ENCODE data around the gene POU1F1. TPM values are rescaled to one million over a fixed set of nuclear protein-coding genes. Genes with fewer than 3 reads are reported as not detected.
A peak's percentile ranks its signal among the peaks of the same experiment; 100 is the strongest.
"Not testable (repeated sequence)": the region's sequence is repeated elsewhere in the genome, so short reads cannot be mapped to it uniquely, and the experiment has no call there.

Gene POU1F1, protein sequence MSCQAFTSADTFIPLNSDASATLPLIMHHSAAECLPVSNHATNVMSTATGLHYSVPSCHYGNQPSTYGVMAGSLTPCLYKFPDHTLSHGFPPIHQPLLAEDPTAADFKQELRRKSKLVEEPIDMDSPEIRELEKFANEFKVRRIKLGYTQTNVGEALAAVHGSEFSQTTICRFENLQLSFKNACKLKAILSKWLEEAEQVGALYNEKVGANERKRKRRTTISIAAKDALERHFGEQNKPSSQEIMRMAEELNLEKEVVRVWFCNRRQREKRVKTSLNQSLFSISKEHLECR
- total RNA-seq (2014; rRNA removed; shearing (Covaris generic)) = not detected in 2 replicates

DNA sequence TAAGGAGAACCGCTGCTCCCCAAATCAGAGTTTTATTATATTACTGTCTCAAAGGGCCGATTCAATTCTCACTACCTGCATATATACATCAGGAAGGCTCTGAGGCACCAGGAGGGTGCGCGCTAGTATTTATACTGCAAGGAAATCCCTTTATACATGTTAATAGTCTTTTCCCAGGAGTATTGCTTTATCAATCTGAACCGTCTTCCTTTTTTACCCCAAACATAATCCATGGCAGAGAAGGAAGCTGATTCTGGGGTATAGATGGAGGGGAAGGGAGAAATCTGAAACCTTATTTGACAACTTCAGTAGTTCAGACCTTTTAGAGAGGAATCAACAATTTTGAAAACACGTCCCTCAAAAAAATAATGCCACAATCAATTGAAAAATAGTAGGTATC, at the start of gene POU1F1:
Gene POU1F1, minus strand, starts transcription at position 101 of the 400 bp plus-strand sequence. CDS start 122 bp downstream, outside the sequence.
- no peak for DNase-seq (ENCODE audit: low read depth)

DNA sequence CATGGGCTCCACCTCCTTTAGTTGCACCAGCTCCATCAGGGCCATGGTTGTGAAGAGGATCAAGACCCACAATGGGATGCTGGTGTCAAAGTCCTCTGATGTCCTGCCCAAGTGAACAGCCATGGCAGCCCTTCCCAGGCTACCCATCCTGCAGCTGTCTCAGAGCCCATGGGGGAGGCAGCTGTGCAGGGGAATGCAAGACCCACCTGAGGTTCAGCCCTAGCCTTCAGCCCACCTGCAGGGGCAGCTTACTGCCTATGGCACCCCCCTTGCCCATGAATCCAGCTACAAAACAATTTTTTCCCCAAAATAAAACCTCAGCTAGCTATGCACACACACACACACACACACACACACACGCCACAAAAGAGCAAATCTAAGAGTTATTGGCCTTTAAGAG, 48.2 kb upstream of the POU1F1 start:
- DNase-seq (ENCODE audit: low read depth) = no peak

DNA sequence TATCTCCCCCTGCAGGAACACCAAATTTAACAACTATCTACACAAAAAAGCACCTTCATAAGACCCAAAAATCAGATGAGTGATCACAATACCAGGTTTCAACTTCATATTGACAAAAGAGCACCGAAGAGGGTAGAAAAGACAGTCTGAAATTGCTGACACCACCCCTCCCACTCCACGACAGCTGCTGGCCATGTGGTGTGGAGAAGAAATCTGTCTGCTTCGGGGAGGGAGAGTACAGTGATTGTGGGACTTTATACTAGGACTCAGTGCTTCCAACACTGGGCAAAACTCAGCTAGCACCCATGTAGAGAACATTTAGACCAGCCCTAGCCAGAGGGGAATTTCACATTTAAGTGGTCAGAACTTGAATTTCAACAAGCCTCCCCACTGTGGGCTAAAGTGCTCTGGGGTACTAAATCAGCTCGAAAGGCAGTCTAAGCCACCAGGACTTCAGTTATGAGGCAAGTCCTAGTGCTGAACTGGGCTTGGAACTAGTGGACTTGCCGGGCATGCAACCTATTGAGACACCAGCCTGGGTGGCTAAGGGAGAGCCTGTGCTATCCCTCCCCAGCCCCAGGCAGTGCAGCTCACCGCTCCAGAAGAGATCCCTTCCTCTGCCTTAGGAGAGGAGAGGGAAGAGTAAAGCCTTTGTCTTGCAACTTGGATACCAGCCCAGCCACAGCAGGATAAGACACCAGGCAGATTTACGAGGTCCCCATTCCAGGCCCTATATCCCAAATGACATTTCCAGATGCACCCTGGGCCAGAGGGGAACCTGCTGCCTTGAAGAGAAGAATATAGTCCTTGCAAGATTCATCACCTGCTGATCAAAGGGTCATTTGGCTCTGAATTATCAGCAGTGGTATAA, 44.6 kb upstream of the POU1F1 start:
- DNase-seq (ENCODE audit: low read depth) = no peak

DNA sequence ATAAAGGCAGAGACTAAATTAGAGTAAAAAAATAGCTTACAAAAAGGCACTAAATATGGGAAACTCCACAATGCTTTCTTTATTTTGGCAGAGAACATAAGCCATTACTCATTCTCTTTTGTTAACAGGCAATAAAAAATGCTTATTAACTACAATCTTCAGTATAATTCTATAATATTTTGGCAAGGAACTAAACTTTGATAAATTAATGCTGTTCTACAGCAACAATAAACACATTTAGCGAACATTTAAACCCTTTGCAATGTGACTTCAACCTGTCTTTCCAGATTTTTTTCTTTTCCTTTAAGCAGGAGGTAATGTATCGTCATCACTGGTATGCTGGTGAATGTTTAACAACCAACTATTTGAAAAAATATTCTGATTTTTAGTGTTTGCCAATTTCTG, 42.2 kb upstream of the POU1F1 start:
- DNase-seq (ENCODE audit: low read depth) = no peak

DNA sequence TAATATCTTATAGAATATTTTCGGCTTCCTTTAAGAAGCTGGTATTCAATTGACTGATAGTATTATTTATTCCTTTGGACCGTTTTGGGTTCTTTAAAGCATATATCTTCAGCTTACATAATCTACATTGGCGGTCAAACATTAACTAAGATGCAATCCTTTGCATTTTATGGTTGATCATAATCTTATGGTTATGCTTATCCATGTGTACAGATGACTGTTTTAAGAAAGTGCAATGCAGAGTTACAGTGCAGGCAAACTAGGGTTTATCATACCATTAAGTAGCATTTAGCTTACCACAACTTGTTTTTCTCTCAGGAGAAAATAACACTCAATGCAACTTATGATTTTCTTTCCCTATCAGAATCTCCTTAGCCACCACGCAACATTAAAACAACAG, 41.4 kb upstream of the POU1F1 start:
- DNase-seq (ENCODE audit: low read depth) = no peak

DNA sequence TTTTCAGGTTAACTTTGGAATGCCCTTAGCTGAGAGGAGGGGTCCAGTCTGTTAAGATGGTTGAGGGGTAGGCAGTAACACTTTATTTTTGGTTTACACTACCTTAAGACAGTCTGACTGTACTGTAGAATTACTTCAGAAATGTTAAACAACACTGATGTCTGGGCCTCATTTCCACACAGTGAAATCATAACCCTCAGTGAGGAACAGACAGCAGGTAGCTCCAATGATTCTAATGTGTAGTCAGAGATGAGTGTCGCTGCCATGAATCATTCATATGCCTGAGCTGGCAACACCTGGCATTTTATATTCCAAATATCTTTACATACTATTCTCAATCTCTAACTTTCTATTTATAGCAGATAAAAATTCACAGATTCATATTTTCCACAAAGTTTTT, 37.3 kb upstream of the POU1F1 start:
- DNase-seq (ENCODE audit: low read depth) = no peak

DNA sequence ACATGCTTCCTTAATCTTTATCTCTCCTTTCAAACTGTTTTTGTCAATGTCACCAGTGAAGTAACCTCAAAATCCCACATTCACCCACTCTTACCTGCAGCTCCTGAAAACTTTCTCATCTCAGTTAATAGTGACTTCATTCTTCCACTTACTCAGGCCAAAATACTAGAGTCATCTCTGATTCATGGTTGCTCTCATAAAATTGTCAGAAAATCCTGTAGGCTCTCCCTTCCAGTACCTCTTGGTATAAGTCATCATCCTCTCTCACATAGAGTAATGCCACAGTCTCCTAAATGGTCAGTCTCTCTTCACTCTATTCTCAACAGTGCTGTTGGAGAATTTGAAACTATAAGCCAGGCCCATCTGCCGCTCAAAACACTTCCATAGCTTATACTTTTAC, 34.9 kb upstream of the POU1F1 start:
- DNase-seq (ENCODE audit: low read depth) = peak; percentile 15

DNA sequence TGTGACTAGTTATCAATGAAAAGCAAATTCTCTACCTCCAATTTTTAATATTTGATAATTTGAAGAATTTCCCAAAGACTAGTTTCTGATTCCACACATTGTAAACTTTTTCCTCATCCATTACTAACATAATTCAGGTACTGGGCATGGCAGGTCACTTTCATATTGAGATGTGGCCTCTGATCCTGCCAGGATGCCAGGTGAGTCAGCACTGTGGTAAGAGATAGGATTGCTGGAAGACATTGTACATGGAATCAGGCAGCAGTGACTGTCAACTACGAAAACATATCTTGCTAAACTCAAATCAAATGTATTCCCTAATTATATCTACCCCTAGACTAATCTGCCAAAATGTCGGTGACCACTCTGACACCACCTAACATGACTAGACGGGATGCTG, 33.2 kb upstream of the POU1F1 start:
- peak; percentile 55 for DNase-seq (ENCODE audit: low read depth)

DNA sequence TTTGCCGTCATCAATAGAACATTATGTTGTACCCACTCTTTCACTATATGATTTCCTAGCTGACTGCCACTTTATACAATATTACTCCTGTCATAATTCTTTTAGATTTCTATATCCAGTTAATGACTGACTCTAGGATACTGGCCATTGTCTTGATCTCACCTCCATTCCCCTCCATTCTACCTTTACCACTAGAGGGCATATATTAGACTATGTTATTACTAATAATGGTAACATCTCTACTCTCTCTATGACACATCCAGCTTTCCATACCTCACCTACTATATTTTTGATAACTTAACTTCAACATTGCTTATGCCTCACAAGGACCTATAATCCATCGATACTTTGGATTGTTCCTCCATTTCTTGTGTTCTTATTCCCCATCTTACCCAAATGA, 31.4 kb upstream of the POU1F1 start:
- DNase-seq (ENCODE audit: low read depth) = no peak

DNA sequence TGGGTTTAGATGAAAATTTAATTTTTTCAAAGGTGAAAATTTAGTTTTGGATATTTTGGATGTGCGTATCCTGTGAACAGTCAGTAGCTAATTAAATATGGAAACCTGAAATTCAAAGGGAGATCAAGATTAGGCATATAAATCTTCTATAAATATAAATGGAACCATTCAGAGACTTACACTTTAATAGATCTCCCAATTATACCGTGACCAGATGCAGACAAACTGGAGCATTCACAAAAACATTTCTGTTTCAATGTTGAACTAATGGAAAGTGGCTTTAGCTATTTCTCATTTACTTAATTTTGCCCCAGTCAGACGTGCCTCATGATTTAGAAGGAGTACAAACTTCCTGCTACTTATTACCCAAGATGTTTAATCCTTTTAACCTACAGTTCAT, 29.1 kb upstream of the POU1F1 start:
- no peak for DNase-seq (ENCODE audit: low read depth)

DNA sequence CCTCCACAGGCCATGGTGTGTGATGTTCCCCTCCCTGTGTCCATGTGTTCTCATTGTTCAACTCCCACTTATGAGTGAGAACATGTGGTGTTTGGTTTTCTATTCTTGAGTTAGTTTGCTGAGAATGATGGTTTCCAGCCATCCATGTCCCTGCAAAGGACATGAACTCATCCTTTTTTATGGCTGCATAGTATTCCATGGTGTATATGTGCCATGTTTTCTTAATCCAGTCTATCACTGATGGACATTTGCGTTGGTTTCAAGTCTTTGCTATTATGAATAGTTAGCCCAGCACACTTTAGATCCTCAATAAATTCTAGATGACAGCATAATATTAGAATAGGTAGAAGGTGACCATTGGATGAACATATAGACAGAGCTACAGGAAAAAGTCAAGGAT, 28.6 kb upstream of the POU1F1 start:
- DNase-seq (ENCODE audit: low read depth) = not testable (repeated sequence)

DNA sequence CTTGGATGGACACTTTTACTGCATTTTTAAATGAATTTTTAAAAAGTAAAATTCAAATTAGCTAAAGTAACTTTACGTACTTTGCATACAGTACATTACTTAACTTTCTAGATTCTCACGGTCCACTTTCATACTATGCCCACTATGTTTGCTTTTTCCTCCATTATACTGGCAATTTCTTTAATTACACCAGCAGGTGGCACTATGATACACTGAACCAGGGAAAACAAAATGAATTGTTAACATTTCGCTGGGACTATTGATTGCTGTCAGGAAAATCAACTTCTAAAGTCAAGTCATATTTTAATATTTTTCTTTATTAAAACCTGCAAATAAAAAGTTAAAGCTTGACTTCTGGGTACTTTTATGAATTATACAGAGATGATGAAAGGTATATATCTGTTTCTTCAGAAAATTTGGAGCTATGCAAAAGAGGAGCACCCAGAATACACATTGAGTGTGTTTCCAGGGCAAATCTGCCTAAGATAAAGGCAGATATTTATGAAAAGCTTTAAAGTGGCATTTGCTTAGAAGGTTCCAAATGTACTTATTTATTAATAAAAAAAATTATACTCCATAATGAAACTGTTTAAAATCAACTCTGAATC, 21.8 kb upstream of the POU1F1 start:
- DNase-seq (ENCODE audit: low read depth) = peak; percentile 36

DNA sequence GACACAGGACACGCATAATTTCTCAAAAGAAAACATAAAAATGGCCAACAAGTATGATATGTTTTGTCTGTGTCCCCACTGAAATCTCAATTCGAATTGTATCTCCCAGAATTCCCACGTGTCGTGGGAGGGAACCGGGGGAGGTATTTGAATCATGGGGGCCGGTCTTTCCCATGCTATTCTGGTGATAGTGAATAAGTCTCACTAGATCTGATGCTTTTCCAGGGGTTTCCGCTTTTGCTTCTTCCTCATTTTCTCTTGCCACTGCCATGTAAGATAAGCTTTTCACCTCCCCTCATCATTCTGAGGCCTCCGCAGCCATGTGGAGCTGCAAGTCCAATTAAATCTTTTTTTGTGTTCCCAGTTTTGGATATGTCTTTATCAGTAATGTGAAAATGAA, 12.1 kb upstream of the POU1F1 start:
- no peak for DNase-seq (ENCODE audit: low read depth)

DNA sequence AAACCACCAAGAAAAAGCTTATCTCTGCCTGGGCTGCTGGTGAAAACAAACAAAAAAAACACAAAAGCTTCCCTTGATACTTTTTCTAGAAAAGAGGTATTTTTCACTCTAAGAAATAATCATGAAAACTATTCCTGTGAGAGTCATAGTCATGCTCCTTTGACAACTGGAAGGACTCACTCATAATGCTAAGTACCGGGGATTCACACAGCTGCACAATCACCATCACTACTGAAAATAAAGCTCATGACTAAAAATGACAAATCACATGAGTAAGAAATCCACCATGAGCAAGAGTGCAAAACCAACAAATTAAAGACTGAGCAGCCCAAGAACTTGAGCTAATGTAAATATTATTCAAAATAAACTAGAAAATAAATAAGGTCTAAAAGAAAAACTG, 10.6 kb upstream of the POU1F1 start:
- DNase-seq (ENCODE audit: low read depth) = peak; percentile 44

DNA sequence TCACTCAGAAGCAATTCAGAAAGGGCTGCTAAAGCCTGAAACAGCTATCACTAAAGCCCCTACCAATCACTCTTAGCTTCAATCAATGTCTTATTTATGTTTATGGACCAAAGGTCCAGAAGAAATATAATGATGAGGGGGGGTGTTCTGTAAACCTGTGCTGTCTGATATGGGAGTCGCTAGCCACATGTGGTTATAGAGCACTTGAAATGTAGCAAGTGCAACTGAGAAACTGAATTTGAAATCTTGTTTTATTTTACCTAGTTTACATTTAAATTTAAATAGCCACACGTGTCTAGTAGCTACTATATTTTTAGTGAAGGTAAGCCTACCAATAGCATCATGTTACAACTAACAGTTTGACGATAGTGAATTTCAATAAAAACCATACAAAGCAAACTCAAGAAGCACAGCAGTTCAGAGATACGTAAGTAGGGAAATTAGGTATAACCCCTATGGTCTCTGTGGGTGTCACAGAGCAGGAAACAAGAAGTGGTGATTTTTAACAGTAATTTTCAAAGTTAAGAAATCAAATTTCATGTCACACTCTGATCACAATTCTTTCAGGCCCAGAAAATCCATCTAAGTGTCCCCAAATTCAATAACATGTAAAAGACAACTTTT, 3.6 kb downstream of the POU1F1 start:
- no peak for DNase-seq (ENCODE audit: low read depth)

DNA sequence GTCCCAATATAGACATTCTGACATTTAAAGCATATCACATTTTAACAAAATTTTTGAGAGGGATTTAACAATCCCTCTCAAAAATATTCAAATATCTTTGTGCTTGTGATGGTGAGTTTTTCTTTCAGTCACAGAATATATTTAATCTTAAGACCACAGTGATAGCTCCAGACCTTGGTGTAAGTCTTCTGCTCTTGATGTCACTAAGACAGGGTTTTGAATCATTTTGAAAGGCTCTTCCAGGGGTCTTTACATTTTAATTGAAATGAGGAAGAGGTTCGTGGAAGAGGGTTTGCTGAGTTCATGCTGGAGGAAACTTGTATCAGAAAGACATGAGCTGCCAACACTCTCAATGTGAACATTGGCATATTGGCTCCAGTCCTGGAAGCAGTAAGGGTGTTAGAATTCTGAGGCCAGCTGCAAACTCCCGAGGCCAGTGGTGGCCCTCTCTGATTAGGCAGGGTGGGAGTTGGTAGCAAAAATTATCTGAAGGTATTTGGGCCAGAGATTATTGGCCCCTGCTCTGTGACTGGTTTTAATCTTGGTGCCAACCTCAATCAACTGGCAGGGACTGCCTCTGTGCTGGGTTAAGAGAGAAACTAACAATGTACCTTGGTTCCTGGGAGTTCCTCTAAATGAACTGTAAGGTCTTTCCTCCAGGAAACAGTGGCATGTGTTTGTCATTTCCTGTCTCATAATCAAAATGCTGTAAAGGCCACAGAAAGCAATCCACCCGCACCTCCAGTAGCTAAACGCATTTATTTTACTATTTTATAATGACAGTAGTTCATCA, 5.3 kb downstream of the POU1F1 start:
- peak; percentile 9 for DNase-seq (ENCODE audit: low read depth)

DNA sequence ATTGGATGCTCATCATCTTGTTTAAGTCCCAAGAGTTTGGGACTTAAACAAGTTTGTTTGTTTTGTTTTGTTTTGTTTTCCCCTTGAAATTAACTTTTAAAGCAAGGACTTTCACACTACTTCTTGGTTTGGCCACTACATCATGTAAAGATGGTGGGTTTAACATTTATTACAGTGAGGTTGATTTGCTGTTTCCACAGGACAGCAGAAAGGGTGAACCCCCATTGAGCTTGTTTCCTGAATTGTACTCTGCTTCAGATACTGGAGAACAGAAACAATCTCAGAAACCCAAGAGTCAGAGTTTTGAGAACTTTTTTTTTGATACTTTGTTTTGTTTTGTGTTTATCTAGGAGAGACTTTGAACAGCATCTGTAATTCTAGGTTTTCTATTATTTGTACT, 6.7 kb downstream of the POU1F1 start:
- no peak for DNase-seq (ENCODE audit: low read depth)

DNA sequence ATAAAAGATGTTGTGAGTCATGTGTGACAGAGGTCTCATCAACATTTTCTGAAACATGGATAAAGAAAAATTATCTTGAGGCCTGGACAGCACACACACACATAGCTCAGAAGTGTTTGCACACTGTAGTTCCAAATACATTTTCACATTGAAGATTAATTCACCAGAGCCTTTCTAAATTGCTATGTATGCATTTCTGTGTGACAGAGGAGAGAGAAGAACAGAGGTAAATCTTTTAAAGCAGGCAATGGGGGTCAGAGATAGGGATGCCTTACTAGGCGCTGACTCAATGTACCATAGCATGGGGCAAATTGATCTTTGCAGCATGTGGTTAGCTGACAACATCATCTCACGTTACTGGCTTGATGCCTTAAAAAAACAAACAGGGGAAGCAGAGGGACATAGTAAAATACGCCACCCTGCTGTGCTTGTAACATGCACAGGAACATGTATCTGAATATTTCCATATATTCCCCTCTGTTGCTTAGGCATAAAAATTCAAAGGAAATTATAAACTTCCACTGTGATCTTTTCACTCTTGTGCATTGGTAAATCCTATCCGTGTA, 7.7 kb downstream of the POU1F1 start:
- DNase-seq (ENCODE audit: low read depth) = peak; percentile 15

DNA sequence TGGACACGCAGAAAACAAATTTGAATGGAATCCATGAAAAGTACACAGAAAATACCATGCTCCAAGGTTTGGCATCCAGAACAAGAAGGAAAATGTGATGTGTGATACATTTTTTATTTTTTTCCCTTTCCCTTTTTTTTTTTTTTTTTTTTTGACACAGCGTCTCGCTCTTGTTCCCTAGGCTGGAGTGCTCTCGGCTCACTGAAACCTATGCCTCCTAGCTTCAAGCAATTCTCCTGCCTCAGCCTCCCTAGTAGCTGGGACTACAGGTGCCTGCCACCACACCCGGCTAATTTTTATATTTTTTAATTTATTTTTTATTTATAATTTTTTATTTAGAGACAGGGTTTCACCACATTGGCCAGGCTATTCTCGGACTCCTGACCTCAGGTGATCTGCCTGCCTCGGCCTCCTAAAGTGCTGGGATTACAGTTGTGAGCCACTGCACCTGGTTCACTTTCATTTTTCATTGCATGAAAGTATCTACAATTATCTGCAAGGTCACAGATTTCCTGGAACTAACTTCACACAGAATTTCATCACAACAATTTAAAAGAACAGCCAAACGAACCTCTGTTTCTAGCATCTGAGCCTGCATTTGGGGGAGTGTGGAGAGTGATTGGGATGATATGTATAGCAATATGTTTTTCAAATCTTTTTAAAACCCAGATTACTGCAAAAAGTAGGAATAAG, 8.3 kb downstream of the POU1F1 start:
- DNase-seq (ENCODE audit: low read depth) = no peak

DNA sequence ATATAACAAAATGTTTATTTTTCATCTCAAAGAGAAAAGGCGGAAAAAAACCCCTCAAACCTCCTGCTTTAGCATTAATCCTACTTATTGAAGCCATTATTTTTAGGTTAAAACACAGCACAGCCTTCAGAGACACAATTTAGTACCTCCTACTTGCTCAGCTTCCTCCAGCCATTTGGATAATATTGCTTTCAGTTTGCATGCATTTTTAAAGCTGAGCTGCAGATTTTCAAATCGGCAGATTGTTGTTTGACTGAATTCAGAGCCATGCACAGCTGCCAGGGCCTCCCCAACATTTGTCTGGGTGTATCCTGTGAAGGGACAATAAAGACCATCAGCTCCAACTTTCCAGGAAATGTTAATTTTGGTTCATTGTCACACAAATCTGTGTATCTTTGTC, 14.5 kb downstream of the POU1F1 start:
- DNase-seq (ENCODE audit: low read depth) = no peak

Data from Daoy (cell line).